HEK293 (cell line): ENCODE measurements around the gene SERTAD4.

ENCODE experiments used
- GFI1B ChIP-seq: fragments of 450-650 bp; formaldehyde crosslinking; IDR thresholded peaks from 2 replicates; pipeline ENCODE4 v1.5.1; 2016; ENCODE audit warnings: missing biosample characterization, missing genetic modification characterization
- KLF7 ChIP-seq: fragments of 450-650 bp; formaldehyde crosslinking; IDR thresholded peaks from 2 replicates; pipeline ENCODE4 v1.5.1; 2016; ENCODE audit warnings: missing biosample characterization, missing genetic modification characterization, borderline replicate concordance
- MYNN ChIP-seq: fragments of 450-650 bp; formaldehyde crosslinking; IDR thresholded peaks from 2 replicates; pipeline ENCODE4 v1.5.1; 2016; ENCODE audit warnings: missing biosample characterization, missing genetic modification characterization, borderline replicate concordance
- ZBTB21 ChIP-seq: fragments of 450-650 bp; formaldehyde crosslinking; IDR thresholded peaks from 2 replicates; pipeline ENCODE4 v1.5.1; 2017; ENCODE audit warnings: missing biosample characterization, missing genetic modification characterization
- ZBTB48 ChIP-seq: fragments of 450-650 bp; formaldehyde crosslinking; IDR thresholded peaks from 2 replicates; pipeline ENCODE4 v1.5.1; 2016; ENCODE audit warnings: missing biosample characterization, missing genetic modification characterization
- ZFHX2 ChIP-seq: fragments of 450-650 bp; formaldehyde crosslinking; conservative IDR thresholded peaks from 2 replicates; pipeline ENCODE4 v1.5.1; 2016; ENCODE audit warnings: missing biosample characterization, missing genetic modification characterization
- ZNF174 ChIP-seq: fragments of 450-650 bp; formaldehyde crosslinking; IDR thresholded peaks from 2 replicates; pipeline ENCODE4 v1.5.0; 2017; ENCODE audit warnings: missing biosample characterization, mild to moderate bottlenecking, missing genetic modification characterization
- ZNF311 ChIP-seq: fragments of 450-650 bp; formaldehyde crosslinking; IDR thresholded peaks from 2 replicates; pipeline ENCODE4 v1.5.1; 2017; ENCODE audit warnings: missing biosample characterization, missing genetic modification characterization, borderline replicate concordance
- ZNF362 ChIP-seq: fragments of 450-650 bp; formaldehyde crosslinking; IDR thresholded peaks from 2 replicates; pipeline ENCODE4 v1.5.1; 2016; ENCODE audit warnings: missing biosample characterization, missing genetic modification characterization
- ZNF366 ChIP-seq: fragments of 450-650 bp; formaldehyde crosslinking; conservative IDR thresholded peaks from 2 replicates; pipeline ENCODE4 v1.5.1; 2016; ENCODE audit warnings: missing biosample characterization, missing genetic modification characterization
- ZNF423 ChIP-seq: fragments of 450-650 bp; formaldehyde crosslinking; IDR thresholded peaks from 2 replicates; pipeline ENCODE4 v1.5.1; 2016; ENCODE audit warnings: missing biosample characterization, missing genetic modification characterization
- ZNF426 ChIP-seq: fragments of 450-650 bp; formaldehyde crosslinking; IDR thresholded peaks from 2 replicates; pipeline ENCODE4 v1.5.1; 2017; ENCODE audit warnings: missing biosample characterization, missing genetic modification characterization, mild to moderate bottlenecking, inconsistent platforms, moderate library complexity
- ZNF514 ChIP-seq: fragments of 450-650 bp; formaldehyde crosslinking; IDR thresholded peaks from 2 replicates; pipeline ENCODE4 v1.5.1; 2016; ENCODE audit warnings: missing biosample characterization, missing genetic modification characterization
- ZNF585B ChIP-seq: fragments of 450-650 bp; formaldehyde crosslinking; IDR thresholded peaks from 2 replicates; pipeline ENCODE4 v1.5.1; 2016; ENCODE audit warnings: missing biosample characterization, missing genetic modification characterization
- ZNF621 ChIP-seq: fragments of 450-650 bp; formaldehyde crosslinking; IDR thresholded peaks from 2 replicates; pipeline ENCODE4 v1.5.1; 2017; ENCODE audit warnings: missing biosample characterization, missing genetic modification characterization
- ZNF660 ChIP-seq: fragments of 450-650 bp; IDR thresholded peaks from 2 replicates; pipeline ENCODE4 v1.5.1; 2018; ENCODE audit warnings: missing biosample characterization, mild to moderate bottlenecking, missing genetic modification characterization
- ZNF830 ChIP-seq: fragments of 450-650 bp; IDR thresholded peaks from 2 replicates; pipeline ENCODE4 v1.5.0; 2018; ENCODE audit warnings: missing biosample characterization, missing genetic modification characterization, low read depth, mild to moderate bottlenecking, moderate library complexity
- ZSCAN30 ChIP-seq: fragments of 450-650 bp; IDR thresholded peaks from 2 replicates; pipeline ENCODE4 v1.5.1; 2018; ENCODE audit warnings: missing biosample characterization, mild to moderate bottlenecking, missing genetic modification characterization, moderate library complexity
- TF ChIP-seq, protein P1 (sequence below): fragments of 450-650 bp; formaldehyde crosslinking; IDR thresholded peaks from 2 replicates; pipeline ENCODE4 v1.5.1; 2016; ENCODE audit warnings: missing biosample characterization, missing genetic modification characterization
- TF ChIP-seq, protein P2 (sequence below): fragments of 450-650 bp; formaldehyde crosslinking; IDR thresholded peaks from 2 replicates; pipeline ENCODE4 v1.5.1; 2016; ENCODE audit warnings: missing biosample characterization, missing genetic modification characterization
- TF ChIP-seq, protein P3 (sequence below): fragments of 450-650 bp; formaldehyde crosslinking; conservative IDR thresholded peaks from 2 replicates; pipeline ENCODE4 v1.5.1; 2016; ENCODE audit warnings: low read depth, missing biosample characterization, missing genetic modification characterization
- TF ChIP-seq, protein P4 (sequence below): fragments of 450-650 bp; formaldehyde crosslinking; IDR thresholded peaks from 2 replicates; pipeline ENCODE4 v1.5.1; 2016; ENCODE audit warnings: missing biosample characterization, missing genetic modification characterization
- TF ChIP-seq, protein P5 (sequence below): fragments of 450-650 bp; formaldehyde crosslinking; IDR thresholded peaks from 2 replicates; pipeline ENCODE4 v1.5.1; 2016; ENCODE audit warnings: missing biosample characterization, missing genetic modification characterization

The SERTAD4 gene

GRCh38 chr1:210292231-210292871, 59.8 kb downstream of the SERTAD4 start (continued):
- TF ChIP-seq ZNF362 (no peak), ZNF660 (0 out of 2 replicates have a peak, but pooled peaks have one; percentile 63), ZSCAN30 (peak; percentile 57; the same call in 1 of the 2 replicates), MYNN (no peak), ZBTB48 (tag by site-specific recombination) (no peak; the same call in 1 of the 2 replicates), ZNF174 (no peak), ZBTB21 (tag by site-specific recombination) (0 out of 2 replicates have a peak, but pooled peaks have one; percentile 14), ZNF426 (tag by site-specific recombination) (no peak), KLF7 (no peak; the same call in 1 of the 2 replicates), ZNF830 (tag by site-specific recombination) (no peak), ZNF311 (tag by site-specific recombination) (no peak), ZNF621 (tag by site-specific recombination) (no peak), ZNF423 (tag by site-specific recombination) (0 out of 2 replicates have a peak, but pooled peaks have one; percentile 66), ZNF366 (tag by site-specific recombination) (peak; percentile 50; the same call in 1 of the 2 replicates), ZNF514 (tag by site-specific recombination) (no peak), ZFHX2 (tag by site-specific recombination) (peak; percentile 87), ZNF585B (tag by site-specific recombination) (no peak), GFI1B (tag by site-specific recombination) (no peak)
- TF ChIP-seq, protein P1, sequence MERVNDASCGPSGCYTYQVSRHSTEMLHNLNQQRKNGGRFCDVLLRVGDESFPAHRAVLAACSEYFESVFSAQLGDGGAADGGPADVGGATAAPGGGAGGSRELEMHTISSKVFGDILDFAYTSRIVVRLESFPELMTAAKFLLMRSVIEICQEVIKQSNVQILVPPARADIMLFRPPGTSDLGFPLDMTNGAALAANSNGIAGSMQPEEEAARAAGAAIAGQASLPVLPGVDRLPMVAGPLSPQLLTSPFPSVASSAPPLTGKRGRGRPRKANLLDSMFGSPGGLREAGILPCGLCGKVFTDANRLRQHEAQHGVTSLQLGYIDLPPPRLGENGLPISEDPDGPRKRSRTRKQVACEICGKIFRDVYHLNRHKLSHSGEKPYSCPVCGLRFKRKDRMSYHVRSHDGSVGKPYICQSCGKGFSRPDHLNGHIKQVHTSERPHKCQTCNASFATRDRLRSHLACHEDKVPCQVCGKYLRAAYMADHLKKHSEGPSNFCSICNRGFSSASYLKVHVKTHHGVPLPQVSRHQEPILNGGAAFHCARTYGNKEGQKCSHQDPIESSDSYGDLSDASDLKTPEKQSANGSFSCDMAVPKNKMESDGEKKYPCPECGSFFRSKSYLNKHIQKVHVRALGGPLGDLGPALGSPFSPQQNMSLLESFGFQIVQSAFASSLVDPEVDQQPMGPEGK, result peak; percentile 94
- TF ChIP-seq, protein P2, sequence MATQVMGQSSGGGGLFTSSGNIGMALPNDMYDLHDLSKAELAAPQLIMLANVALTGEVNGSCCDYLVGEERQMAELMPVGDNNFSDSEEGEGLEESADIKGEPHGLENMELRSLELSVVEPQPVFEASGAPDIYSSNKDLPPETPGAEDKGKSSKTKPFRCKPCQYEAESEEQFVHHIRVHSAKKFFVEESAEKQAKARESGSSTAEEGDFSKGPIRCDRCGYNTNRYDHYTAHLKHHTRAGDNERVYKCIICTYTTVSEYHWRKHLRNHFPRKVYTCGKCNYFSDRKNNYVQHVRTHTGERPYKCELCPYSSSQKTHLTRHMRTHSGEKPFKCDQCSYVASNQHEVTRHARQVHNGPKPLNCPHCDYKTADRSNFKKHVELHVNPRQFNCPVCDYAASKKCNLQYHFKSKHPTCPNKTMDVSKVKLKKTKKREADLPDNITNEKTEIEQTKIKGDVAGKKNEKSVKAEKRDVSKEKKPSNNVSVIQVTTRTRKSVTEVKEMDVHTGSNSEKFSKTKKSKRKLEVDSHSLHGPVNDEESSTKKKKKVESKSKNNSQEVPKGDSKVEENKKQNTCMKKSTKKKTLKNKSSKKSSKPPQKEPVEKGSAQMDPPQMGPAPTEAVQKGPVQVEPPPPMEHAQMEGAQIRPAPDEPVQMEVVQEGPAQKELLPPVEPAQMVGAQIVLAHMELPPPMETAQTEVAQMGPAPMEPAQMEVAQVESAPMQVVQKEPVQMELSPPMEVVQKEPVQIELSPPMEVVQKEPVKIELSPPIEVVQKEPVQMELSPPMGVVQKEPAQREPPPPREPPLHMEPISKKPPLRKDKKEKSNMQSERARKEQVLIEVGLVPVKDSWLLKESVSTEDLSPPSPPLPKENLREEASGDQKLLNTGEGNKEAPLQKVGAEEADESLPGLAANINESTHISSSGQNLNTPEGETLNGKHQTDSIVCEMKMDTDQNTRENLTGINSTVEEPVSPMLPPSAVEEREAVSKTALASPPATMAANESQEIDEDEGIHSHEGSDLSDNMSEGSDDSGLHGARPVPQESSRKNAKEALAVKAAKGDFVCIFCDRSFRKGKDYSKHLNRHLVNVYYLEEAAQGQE (tag by site-specific recombination), result no peak
- TF ChIP-seq, protein P3, sequence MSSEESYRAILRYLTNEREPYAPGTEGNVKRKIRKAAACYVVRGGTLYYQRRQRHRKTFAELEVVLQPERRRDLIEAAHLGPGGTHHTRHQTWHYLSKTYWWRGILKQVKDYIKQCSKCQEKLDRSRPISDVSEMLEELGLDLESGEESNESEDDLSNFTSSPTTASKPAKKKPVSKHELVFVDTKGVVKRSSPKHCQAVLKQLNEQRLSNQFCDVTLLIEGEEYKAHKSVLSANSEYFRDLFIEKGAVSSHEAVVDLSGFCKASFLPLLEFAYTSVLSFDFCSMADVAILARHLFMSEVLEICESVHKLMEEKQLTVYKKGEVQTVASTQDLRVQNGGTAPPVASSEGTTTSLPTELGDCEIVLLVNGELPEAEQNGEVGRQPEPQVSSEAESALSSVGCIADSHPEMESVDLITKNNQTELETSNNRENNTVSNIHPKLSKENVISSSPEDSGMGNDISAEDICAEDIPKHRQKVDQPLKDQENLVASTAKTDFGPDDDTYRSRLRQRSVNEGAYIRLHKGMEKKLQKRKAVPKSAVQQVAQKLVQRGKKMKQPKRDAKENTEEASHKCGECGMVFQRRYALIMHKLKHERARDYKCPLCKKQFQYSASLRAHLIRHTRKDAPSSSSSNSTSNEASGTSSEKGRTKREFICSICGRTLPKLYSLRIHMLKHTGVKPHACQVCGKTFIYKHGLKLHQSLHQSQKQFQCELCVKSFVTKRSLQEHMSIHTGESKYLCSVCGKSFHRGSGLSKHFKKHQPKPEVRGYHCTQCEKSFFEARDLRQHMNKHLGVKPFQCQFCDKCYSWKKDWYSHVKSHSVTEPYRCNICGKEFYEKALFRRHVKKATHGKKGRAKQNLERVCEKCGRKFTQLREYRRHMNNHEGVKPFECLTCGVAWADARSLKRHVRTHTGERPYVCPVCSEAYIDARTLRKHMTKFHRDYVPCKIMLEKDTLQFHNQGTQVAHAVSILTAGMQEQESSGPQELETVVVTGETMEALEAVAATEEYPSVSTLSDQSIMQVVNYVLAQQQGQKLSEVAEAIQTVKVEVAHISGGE (tag by site-specific recombination), result peak; percentile 50; the same call in 1 of the 2 replicates
- TF ChIP-seq, protein P4, sequence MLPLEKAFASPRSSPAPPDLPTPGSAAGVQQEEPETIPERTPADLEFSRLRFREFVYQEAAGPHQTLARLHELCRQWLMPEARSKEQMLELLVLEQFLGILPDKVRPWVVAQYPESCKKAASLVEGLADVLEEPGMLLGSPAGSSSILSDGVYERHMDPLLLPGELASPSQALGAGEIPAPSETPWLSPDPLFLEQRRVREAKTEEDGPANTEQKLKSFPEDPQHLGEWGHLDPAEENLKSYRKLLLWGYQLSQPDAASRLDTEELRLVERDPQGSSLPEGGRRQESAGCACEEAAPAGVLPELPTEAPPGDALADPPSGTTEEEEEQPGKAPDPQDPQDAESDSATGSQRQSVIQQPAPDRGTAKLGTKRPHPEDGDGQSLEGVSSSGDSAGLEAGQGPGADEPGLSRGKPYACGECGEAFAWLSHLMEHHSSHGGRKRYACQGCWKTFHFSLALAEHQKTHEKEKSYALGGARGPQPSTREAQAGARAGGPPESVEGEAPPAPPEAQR (tag by site-specific recombination), result no peak
- TF ChIP-seq, protein P5, sequence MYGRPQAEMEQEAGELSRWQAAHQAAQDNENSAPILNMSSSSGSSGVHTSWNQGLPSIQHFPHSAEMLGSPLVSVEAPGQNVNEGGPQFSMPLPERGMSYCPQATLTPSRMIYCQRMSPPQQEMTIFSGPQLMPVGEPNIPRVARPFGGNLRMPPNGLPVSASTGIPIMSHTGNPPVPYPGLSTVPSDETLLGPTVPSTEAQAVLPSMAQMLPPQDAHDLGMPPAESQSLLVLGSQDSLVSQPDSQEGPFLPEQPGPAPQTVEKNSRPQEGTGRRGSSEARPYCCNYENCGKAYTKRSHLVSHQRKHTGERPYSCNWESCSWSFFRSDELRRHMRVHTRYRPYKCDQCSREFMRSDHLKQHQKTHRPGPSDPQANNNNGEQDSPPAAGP (tag by site-specific recombination), result peak; percentile 63
